ENCODE measurements around the gene SBF1.

Gene SBF1

DNA sequence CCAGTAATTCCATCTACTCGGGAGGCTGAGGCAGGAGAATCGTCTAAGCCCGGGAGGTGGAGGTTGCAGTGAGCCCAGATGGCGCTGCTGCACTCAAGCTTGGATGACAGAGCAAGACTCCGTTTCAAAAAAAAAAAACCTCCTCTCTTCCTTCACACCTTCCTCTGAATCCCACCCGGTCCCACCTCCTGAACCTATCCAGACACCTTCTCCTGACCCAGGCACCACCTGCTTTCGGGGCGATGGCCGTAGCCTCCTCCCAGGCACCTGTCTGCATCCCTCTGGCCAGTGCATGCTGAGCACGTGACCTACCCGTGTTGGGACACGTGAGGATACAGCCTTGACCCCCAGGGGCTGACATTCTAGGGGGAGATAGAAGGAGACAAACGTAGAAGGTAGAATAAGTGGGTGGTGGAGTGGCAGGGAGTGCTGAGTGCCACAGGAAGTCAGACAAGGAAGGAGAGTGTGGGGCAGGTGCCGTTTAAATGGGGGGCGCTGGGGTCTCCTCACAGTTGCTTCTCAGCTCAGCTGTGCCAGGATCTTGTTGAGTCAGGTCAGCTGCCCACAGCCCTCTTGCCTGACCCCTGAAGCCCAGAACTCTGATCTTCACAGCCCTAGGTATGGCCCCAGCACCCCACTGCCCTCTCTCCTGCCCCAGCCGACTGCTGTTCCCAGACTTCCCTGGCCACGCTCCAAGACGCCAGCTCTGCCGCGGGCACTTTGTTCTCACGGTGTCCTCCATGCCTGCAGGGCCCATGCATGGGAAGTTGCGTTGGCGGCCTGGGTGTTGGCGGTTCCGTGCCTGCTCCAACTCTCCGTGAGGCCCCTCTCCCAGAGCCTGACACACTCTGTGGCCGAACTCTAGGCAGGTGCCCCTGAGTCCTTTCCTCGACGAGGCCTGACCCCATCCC lies 10.6 kb upstream of the SBF1 start:
- DNase-seq (ENCODE audit: low spot score) = no peak

DNA sequence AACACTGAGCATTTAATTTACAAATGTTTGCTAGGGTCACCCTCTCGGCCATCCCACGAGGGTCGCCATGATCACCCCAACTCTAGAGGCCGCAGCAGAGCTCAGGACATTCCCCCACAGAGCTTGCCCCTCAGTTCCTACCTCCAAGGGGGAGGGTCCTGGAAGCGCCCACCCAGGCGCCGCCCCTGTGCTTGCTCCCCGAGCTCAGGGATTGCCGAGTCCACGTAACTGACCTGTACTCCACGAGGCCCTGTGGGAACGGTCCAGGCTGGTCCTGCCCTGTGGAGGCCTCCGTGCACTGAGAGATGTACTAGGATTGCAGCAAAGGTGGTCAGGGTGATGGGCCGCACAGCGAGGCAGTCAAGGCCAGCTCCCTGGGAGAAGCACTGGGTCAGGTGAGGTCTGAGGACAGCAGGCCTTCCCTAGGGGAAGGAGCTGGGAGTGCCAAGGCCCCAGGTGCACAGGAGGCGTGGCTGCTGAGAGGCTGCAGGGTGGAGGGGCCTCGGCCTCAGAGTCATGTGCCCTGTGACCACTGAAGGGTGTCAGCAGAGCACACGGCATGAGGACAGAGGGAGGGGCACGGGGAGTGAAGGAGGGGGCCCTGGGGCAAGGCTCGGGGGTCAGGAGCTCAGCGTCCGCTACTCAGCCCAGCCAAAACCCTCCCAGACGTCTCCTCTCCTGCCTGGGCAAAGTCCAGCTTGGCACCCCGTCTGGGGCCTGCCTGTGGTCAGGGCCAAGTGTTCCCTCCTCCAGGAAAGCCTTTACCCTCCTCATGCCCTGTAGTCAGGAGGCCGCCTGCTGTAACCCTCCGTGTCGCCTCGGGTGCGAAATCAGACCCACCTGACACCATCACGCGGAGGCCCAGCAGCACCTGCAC lies 9.4 kb upstream of the SBF1 start:
- peak; percentile 60 for DNase-seq (ENCODE audit: low spot score)

DNA sequence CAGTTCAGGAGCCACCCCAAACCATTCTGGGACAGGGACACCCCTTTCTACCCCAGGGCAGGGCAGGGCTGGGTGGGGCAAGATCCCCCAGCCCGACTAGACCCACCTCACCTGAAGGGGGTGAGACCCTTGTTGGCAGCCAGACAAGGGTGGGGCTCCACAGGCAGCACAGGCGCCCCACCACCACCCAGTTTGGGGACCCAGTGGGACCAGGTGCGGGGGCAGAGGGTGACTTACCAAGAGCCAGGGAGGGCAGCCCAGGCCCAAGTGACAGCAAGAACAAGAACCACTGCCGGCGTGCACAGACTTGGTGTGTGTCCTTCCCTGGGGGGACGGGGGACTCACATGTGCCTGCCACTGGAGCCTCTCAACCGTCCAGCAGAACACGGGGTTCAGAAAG lies 8.7 kb upstream of the SBF1 start:
- no peak for DNase-seq (ENCODE audit: low spot score)

DNA sequence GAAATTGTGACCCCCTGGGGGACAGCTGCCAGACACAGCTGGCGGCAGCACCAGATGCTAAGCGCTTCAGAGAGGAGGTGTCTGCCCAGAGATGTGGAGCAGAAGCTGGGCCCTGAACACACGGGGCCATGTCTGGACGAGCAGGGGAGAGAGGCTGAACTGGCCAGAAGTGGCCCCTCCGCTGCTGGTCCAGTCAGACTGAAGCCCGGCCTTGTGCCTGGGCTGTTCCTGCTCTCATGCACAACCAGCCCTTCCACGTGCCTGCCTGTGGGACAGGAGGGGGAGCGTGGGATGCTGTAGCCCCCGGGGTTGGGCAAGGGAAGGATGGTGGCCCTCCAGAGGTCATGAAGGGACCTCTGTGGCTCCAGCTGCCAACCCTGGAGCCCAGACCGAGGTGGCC lies 8.3 kb upstream of the SBF1 start:
- peak; percentile 62 for DNase-seq (ENCODE audit: low spot score)

DNA sequence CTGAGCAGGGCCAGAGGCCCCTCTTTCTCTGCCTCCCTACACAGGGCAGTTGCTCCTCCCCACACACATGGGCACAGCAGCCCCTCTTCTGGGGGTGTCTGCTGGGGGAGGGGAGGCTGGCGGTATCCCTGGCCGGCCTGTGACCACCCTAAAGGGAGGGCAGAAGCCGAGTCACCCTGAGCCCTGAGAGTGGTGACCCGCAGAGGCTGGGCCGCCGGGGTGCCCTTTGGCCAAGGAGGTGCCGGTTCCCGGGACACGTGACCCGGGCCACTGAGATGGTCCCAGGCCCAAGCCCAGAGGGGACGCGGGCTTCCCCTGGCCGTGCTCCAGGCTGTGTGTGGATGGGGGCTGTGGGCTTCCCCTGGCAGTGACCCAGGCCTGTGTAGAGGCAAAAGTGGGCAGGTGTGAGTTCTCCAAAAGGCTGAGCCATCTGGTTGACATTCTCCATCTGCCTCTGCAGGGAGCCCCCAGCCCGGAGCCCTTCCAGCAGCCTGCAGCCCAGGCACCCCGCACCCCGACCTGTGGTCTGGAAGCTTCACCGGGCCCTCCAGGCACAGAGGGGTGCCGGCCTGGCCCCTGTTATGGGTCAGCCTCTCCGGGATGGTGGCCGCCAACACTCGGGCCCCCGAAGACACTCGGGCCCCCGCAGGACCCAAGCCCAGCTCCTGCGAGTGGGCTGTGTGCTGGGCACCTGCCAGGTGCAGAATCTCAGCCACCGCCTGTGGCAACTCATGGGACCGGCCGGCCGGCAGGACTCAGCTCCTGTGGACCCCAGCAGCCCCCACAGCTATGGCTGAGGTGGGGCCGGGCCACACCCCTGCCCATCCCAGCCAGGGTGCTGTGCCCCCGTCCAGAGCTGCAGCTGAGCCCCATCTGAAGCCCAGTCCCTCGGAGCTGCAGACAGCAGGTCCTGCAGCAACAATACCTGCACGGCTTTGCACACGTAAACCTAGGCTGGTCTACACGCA lies 7.6 kb upstream of the SBF1 start:
- DNase-seq (ENCODE audit: low spot score) = no peak

DNA sequence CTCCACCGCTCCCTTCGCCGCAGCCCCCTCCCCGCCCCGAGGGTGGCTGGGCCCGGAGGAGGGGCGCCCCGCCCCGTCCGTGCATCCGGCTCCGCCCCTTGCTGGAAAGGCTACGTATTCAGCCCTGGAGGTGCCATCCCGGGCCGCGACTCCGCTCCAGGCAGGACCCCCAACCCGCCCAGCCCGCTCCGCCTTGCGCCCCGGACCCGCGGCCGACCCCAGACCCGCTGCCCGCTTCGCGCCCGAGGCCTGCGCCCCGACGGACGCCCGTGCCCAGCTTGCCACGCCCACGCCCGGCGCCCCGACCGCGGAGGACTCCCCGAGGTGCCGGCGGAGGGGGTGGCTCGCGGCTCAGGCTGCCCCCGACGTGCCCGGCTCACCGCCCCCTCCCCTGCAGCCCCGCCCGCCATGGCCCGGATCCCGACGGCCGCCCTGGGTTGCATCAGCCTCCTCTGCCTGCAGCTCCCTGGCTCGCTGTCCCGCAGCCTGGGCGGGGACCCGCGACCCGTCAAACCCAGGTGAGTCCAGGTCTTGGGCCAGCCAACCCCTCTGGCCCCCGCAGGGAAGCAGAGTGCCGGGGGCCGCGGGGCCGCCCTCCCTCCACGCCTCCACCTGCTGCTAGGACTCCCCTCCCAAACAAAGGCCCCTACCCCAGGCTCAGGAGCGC lies 6.7 kb upstream of the SBF1 start, which contains the start of gene ADM2:
ADM2 (plus strand) TSS at position 104 of the 667 bp plus-strand sequence; CDS start at position 409, 305 bp downstream.
- no peak for DNase-seq (ENCODE audit: low spot score)

DNA sequence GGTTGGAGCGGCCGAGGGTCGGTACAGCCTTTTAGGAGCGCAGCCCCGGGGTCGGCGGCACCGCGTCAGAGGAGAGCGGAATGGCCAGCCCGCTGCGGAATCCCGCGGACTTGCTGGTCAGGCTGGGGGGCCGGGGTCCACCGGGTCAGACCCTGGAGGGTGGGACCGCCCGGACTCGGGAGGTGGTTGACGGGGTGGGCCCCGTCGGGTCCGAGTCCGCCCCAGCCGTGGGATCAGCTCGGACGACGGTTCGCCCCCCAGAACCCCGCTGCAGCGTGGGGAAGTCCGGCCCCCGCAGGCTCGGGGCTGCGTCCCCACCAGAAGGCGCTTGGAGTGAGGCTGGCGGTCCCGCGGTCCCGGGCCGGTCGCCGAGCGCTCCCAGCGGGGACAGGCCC lies 6.2 kb upstream of the SBF1 start:
- DNase-seq (ENCODE audit: low spot score) = no peak

DNA sequence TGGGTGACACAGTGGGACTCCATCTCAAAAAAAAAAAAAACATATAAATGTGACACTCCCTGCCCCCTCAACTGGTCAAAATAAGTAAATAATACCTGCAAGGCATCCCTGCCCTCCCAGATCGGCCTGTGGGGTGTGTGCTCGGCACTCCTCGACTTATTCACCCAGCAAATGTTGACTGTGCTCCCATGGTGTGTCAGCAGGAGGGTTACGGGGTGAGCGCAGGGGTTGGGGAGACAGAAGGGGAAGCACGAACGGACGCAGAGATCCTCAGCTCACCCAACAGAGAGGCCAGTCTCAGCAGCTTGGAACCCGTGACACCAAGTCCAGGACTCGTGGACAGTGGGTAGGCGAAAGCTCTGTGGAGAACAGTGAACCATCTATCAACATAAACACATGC lies 4.9 kb upstream of the SBF1 start:
- no peak for DNase-seq (ENCODE audit: low spot score)

DNA sequence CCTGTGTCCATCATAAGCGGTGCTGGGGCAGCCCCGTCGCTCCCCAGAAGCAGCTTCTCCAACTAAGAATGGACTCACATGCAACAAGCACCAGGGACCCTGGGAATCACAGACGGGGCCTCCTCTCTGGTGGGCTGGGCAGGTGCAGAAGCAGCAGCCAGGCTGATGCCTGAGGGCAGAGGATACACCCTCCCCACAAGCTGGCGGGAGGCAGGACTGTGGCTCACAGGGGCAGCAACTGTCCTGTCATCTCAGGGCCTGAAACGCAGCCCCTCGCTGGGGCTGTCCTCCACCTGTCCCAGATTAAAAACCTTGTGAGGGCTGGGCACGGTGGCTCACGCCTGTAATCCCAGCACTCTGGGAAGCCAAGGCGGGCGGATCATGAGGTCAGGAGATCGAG lies 3.1 kb upstream of the SBF1 start:
- no peak for DNase-seq (ENCODE audit: low spot score)

DNA sequence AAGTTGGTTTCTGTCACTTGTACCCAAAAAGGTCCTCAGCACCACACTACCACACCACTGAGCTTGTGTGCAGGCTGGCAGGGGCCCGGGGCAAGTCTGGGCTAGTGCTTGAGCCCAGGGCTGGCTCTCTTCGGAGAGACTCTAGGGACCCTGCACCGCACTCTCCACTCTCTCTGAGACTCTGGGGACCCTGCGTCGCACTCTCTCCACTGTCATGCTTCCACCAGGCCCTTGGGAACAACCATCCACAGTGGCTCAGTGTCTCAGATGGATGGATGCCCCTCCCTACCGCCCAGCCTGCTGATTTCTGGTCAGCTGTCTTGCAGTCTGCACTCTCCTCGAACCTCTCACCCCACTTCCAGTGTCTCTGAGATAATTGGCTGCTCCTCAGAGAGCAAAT lies 2.0 kb upstream of the SBF1 start:
- DNase-seq (ENCODE audit: low spot score) = no peak

DNA sequence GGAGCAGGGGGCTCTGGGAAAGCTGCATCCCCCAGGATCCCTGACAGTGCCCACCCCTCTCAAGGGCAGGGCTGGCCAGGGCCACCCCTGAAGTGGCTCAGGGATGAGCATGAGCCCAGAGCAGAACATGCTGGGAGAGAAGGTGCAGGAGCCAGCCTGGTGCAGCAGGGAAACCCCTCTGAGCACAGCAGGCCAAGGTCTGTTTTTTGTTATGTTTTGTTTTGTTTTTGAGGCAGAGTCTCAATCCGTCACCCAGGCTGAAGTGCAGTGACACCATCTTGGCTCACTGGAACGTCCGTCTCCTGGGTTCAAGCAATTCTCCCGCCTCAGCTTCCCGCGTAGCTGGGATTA lies 792 bp upstream of the SBF1 start:
- DNase-seq (ENCODE audit: low spot score) = no peak

DNA sequence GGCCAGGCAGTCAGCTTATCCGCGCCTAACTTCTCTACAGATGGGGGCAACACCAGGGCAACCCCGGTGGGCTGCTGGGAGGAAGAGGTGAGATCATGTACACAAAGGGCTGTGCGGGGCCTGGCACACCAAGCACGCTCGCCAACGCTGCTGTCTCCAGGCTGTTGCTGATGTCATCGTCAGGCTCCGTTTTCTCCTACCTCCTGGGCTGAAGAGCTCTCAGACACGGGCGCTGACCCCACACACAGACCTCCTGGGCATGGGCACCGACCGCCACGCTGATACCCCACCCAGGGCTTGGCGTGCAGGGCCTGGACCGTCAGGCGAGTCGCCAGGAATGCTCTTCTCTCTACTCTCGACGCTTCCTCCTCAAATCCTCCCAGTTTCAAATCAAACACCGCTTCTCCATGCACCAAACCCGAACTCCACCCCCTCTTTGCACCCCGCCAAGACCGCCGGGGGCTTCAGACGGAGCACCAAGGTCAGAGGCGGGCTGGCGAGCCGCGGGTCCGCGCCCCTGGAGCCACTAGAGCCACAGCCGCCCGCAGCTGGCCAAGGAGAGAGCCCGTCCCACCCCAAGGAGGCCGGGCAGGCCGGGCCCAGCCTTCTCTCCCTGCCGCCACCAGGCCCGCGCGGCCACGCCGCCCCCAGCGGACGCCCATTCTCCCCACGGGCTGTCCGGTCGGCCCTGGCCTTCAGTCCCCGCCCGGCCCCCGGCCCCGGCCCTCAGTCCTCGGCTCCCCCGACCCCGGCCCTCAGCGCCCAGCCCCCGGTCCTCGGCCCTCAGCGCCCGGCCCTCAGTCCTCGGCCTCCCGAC lies 772 bp downstream of the SBF1 start:
- DNase-seq (ENCODE audit: low spot score) = no peak

DNA sequence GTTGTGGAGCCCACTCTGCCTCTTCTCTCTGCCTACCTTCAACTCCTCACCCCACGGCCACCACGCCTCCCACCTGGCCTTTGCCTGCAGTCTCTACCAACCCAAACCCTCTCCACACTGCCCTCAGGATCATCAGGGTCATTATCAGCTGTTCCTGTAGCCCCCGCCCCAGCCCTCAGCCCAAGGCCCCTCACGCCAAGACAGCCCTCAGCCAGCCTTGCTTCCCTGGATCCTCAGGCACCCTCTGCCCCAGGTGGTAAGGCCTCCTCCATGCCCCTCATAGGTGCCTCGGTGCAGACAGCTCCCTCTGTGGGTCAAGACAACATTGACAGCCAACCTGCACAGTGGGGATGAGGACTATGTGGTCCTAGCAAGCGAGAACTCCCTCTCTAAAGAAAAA lies 1.7 kb downstream of the SBF1 start:
- peak; percentile 87 for DNase-seq (ENCODE audit: low spot score)

DNA sequence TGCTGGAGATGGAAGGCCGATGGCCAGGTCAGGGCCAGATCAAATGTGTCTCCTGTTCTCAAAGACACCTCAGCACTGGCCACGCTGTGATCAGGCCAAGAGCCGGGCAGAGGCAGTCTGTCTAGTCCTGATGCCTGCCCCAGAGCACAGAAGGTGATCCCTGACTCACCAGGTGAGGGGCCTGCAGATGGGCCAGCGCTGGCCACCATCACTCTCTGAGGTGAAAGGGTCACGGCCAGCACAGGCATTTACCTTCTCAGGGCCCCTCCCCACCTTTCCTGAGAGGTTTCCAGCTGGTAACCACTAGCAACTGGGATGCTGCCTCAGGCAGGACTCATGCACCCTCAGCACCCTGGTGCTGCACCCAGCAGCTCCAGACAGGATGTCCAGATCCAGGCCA lies 2.9 kb downstream of the SBF1 start:
- no peak for DNase-seq (ENCODE audit: low spot score)

DNA sequence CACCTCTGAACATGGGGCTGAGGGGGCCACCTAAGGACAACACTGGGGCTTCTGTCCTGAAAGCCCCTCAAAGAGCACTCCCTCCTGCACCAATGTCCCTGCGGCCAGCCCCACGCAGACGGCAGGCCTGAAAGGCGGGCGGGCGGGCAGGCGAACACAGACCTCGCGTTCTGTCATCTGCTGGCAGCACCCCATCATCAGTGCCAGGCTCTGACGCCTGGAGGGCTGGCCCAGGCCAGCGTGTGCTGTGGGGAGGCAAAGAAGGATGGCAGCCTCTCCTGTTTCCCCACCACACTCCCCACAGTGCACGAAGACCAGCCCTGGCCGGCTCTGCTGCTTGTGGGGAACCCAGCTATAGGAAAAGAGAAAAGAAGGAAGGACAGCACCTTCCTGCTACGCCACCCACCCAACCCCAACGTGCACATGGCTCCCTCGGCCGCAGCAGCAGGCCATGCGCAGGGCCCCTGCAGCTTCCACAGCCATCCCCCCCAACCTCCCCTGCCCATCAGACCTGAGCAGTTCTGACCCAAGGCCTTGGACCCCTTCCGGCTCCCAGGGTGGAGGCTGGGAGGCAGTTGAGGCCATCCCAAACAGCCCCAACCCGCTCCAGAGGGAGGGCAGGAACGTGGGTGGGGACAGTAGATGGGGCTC lies 3.5 kb downstream of the SBF1 start:
- no peak for DNase-seq (ENCODE audit: low spot score)

DNA sequence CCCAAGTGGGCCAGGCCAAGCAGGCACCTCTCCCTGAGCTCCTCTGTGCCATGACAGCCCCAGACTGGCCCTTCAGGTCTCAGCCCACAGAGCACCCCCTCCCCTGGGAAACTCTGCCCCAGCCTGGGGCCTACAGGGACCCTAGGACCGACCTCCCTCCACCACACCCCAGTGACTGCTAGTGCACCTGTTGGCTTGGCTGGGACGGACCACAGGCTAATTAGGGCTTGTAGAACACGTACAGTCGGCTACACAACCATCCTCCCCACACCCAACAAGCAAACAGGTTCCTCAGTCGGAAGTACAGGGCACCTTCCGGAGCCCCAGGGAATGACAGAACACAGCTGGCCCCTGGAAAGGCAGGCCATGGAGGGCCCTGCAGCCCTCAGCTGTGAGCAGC lies 4.3 kb downstream of the SBF1 start:
- DNase-seq (ENCODE audit: low spot score) = peak; percentile 89

DNA sequence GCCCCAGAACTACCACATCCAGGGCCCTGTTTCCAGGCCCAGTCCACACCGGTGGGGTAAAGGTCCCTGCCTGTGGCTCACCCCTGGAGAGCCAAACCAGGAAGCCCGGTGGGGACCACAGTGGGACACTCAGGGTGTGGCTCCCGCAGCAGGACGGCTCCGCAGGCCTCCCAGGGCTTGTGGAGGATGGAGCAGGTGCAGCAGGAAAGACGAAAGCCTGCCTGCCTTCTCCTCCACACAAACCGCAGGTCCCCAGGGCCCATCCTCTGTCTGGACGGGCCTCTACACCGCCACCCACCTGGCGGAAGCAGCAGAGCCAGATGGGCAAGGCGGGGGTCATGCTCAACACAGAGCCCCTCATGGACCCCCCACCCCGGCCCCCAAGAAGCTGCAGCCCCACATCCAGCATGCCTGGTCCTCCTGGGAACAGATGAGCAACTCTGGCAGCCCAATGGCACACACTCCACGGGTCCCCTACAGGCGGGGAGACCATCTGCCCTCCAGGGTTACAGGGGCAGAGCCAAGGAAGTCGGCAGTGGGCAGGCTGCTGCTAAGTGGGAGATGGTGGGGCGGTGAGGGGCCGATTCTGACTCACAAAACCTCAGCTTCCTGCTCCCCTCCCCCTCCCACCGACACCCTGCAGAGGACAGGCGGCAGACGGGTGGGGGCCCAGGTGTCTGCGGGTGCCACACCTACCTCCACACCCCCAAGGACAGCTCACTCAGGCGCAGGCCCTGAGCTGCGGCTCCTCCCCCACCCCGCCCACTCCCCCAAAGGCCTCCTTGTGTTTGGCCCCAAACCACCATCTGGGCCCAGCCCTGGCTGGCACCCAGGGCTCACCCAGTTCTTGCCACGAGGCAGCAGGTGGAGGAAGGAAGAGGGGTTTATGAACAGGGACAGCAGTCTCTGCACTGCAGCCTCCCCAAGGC lies 5.2 kb downstream of the SBF1 start:
- DNase-seq (ENCODE audit: low spot score) = peak; percentile 97

DNA sequence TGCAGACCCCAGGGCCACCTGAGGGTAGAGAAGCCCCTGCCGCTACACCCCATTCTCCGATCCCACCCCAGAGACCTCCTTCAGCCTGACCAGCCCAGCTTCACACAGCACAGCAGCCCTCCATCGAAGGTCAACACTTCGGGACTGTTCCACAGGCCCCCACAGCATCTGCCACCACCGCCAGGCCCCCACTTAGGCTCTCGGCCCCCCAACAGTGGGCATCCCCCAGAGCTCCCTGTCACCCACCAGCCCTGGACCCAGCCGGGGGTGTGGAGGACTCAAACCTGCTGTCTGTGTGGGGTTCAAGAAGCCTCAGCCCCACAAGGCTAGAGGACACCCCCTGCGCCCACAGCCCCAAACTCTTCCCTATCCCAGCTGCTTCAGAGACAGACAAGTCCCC lies 6.2 kb downstream of the SBF1 start:
- DNase-seq (ENCODE audit: low spot score) = no peak
